ENCODE data around the gene PRLR.

The PRLR gene

DNA sequence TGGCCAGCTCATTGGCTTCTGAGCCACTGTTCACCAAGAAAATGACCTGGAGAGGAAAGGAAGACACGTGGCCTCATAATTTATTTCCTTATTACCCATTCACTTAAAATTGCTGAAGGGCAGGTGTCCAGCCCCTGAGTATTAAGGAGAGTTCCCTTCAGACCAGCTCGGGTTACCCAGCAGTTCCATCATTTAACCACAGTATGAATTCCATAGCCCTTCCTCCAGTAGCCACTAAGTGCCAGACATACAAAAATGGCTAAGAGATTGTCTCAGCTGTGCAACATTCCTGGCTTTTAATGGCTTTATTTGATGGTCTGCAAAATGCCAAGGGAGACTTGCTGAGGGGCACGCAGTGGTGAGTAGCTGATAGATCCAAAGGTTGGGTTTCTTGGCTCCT lies 195.0 kb downstream of the PRLR start:
- Mint-ChIP-seq H3K27ac (no peak overlapping the region), H3K27me3 (ENCODE audit: low read depth) (no peaks in the 10 kb centered on the region), H3K9me3 (no peaks in the 10 kb centered on the region), H3K4me1 (peaks cover 5% of the 10 kb centered on the region), H3K4me3 (no peak overlapping the region), H3K36me3 (ENCODE audit: low read depth) (no peaks in the 10 kb centered on the region)
- TF ChIP-seq, protein P1, sequence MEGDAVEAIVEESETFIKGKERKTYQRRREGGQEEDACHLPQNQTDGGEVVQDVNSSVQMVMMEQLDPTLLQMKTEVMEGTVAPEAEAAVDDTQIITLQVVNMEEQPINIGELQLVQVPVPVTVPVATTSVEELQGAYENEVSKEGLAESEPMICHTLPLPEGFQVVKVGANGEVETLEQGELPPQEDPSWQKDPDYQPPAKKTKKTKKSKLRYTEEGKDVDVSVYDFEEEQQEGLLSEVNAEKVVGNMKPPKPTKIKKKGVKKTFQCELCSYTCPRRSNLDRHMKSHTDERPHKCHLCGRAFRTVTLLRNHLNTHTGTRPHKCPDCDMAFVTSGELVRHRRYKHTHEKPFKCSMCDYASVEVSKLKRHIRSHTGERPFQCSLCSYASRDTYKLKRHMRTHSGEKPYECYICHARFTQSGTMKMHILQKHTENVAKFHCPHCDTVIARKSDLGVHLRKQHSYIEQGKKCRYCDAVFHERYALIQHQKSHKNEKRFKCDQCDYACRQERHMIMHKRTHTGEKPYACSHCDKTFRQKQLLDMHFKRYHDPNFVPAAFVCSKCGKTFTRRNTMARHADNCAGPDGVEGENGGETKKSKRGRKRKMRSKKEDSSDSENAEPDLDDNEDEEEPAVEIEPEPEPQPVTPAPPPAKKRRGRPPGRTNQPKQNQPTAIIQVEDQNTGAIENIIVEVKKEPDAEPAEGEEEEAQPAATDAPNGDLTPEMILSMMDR (IDR thresholded peaks at IDR 0.05; ENCODE audit: unreplicated experiment in 3 of 3), result no peak

DNA sequence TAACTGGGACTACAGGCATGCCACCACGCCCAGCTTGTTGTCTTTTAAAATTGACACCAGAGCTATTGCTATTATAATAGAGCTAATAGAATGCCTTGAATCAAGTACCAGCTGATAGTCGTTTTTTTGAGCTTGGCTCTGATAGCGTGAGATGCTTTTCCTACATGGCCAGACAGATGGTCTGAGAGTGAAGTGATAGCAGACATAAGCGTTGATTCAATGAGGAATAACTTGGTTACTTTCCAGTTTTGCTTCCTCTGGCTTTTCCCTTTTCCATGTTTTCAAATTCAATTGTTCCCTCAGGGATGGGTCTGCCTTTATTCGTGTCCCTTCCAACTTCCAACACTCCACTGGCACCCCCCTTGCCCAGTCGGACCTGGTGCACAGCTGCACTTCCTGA lies 197.9 kb downstream of the PRLR start:
- Mint-ChIP-seq H3K4me1 (peaks cover 13% of the 10 kb centered on the region), H3K36me3 (ENCODE audit: low read depth) (no peaks in the 10 kb centered on the region), H3K27ac (no peak overlapping the region), H3K27me3 (ENCODE audit: low read depth) (peaks cover 3% of the 10 kb centered on the region), H3K9me3 (no peaks in the 10 kb centered on the region), H3K4me3 (no peak overlapping the region)
- TF ChIP-seq, protein P1 (IDR thresholded peaks at IDR 0.05; ENCODE audit: unreplicated experiment in 3 of 3), result no peak

GRCh38 chr5:35031276-35031675 lies 199.0 kb downstream of the PRLR start:
- H3K27me3 Mint-ChIP-seq (ENCODE audit: low read depth), result peaks cover 3% of the 10 kb centered on the region
- no peaks in the 10 kb centered on the region for H3K36me3 Mint-ChIP-seq (ENCODE audit: low read depth)
- TF ChIP-seq, protein P1 (IDR thresholded peaks at IDR 0.05; ENCODE audit: unreplicated experiment in 3 of 3), result no peak
- peak overlapping the region in 2 of 3 experiments; percentile 9 to 69 for H3K27ac Mint-ChIP-seq
- no peak overlapping the region for H3K4me3 Mint-ChIP-seq
- H3K4me1 Mint-ChIP-seq, result peaks cover 19% of the 10 kb centered on the region
- H3K9me3 Mint-ChIP-seq, result no peaks in the 10 kb centered on the region

- Mint-ChIP-seq H3K4me1 (peaks cover 19% of the 10 kb centered on the region), H3K27ac (no peak overlapping the region), H3K9me3 (no peaks in the 10 kb centered on the region), H3K4me3 (no peak overlapping the region), H3K27me3 (ENCODE audit: low read depth) (peaks cover 3% of the 10 kb centered on the region), H3K36me3 (ENCODE audit: low read depth) (no peaks in the 10 kb centered on the region)
- TF ChIP-seq, protein P1 (IDR thresholded peaks at IDR 0.05; ENCODE audit: unreplicated experiment in 3 of 3), result peak in 1 of 3 experiments; percentile 17
Observed at GRCh38 chr5:35030426-35031100, 199.7 kb downstream of the PRLR start.

DNA sequence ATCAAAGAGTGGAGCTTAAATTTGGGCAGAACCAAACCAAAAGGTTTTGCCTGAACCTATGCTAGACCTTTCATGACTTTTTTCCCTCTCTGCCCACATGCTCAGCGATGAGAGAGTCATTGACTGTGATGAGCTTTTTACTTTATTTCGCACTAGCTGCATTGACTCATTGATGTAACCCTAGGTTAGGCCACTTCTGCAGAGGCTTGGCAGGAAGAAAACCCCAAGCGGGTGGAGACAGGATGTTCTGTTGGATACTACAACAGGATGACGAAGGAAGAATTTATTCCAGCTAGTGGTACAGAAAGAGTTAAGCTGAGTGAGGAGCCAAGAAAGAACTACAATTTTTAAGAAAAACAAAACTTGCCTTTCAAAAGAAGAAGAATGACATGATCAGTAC lies 201.0 kb downstream of the PRLR start:
- TF ChIP-seq, protein P1 (IDR thresholded peaks at IDR 0.05; ENCODE audit: unreplicated experiment in 3 of 3), result no peak
- no peak overlapping the region for H3K4me3 Mint-ChIP-seq
- peaks cover 3% of the 10 kb centered on the region for H3K27me3 Mint-ChIP-seq (ENCODE audit: low read depth)
- no peak overlapping the region for H3K27ac Mint-ChIP-seq
- H3K9me3 Mint-ChIP-seq, result no peaks in the 10 kb centered on the region
- H3K36me3 Mint-ChIP-seq (ENCODE audit: low read depth), result no peaks in the 10 kb centered on the region
- peaks cover 19% of the 10 kb centered on the region for H3K4me1 Mint-ChIP-seq

GRCh38 chr5:35026941-35027340 lies 203.3 kb downstream of the PRLR start:
- peaks cover 3% of the 10 kb centered on the region for H3K27me3 Mint-ChIP-seq (ENCODE audit: low read depth)
- TF ChIP-seq, protein P1 (IDR thresholded peaks at IDR 0.05; ENCODE audit: unreplicated experiment in 3 of 3), result no peak
- no peaks in the 10 kb centered on the region for H3K36me3 Mint-ChIP-seq (ENCODE audit: low read depth)
- H3K4me3 Mint-ChIP-seq, result no peak overlapping the region
- H3K9me3 Mint-ChIP-seq, result no peaks in the 10 kb centered on the region
- H3K4me1 Mint-ChIP-seq, result peaks cover 19% of the 10 kb centered on the region
- H3K27ac Mint-ChIP-seq, result peak overlapping the region; percentile 42 to 80 (median 68)
